ENCODE measurements around the gene SERPINB11. TPM values are rescaled to one million over a fixed set of nuclear protein-coding genes. Genes with fewer than 3 reads are reported as not detected.

Gene SERPINB11
- total RNA-seq, 1 donor from 2014 or later: 0.77 TPM

- Histone ChIP-seq H3K9me3 (no peaks in the 10 kb centered on the region), H3K4me1 (no peaks in the 10 kb centered on the region), H3K27me3 (ENCODE audit: low read depth) (no peaks in the 10 kb centered on the region), H3K27ac (no peak overlapping the region), H3K36me3 (no peaks in the 10 kb centered on the region), H3K4me3 (no peak overlapping the region)
- no peak for TF ChIP-seq CTCF (IDR thresholded peaks at IDR 0.05)
- no peak for ATAC-seq
- intact Hi-C loops (cut with DNase I): no loop called here
- no peak for DNase-seq
These were observed 5.1 kb downstream of the SERPINB11 start for GRCh38 chr18:63707816-63708215.

DNA sequence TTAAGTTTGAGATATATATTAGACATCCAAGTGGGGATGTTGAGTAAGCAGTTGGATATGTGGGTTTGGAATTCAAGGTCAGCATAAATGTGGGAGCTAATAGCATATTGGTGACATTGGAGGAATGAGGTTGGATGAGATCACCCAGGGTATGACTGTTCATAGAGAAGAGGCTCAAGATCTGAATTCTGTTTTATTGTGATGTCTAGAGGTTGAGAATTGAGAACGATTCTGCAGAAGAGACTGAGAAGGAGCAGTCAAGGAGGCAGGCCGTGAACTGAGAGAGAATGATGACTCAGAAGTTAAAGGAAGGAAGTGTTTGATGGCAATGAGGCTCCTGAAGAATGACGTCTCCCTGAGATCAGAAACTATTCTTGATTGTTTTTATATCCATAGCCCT lies 5.9 kb downstream of the SERPINB11 start:
- Histone ChIP-seq H3K4me1 (no peaks in the 10 kb centered on the region), H3K36me3 (no peaks in the 10 kb centered on the region), H3K9me3 (no peaks in the 10 kb centered on the region), H3K27ac (no peak overlapping the region), H3K27me3 (ENCODE audit: low read depth) (no peaks in the 10 kb centered on the region), H3K4me3 (no peak overlapping the region)
- TF ChIP-seq CTCF (IDR thresholded peaks at IDR 0.05): no peak
- intact Hi-C loops (cut with DNase I): no loop called here
- ATAC-seq (no peak), DNase-seq (no peak)

- no peak for TF ChIP-seq CTCF (IDR thresholded peaks at IDR 0.05)
- ATAC-seq (no peak), DNase-seq (no peak)
- intact Hi-C loops (cut with DNase I): no loop called here
- H3K4me1 ChIP-seq: no peaks in the 10 kb centered on the region
- no peak overlapping the region for H3K4me3 ChIP-seq
- H3K9me3 ChIP-seq: no peaks in the 10 kb centered on the region
- H3K27ac ChIP-seq: no peak overlapping the region
- H3K36me3 ChIP-seq: no peaks in the 10 kb centered on the region
- H3K27me3 ChIP-seq (ENCODE audit: low read depth): no peaks in the 10 kb centered on the region
These were observed 23.1 kb downstream of the SERPINB11 start for GRCh38 chr18:63725682-63726480.

DNA sequence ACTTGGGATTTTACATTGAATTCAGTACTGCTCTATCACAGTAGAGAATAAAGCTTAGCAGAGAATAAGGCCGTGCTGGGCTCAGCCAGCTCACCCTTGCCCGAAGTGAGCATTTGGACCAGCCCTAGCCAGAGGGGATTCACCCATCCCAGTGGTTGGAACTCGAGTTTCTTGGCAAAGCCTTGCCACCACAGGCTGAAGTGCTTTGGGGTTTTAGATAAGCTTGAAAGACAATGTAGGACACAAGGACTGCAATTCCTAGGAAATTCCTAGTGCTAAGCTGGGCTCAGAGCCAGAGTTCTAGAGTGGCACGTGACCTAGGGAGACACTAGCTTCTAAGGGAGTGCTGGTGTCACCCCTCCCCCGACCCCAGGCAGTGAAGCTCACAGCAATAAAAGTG lies 28.0 kb downstream of the SERPINB11 start:
- Histone ChIP-seq H3K36me3 (no peaks in the 10 kb centered on the region), H3K4me1 (no peaks in the 10 kb centered on the region), H3K27ac (no peak overlapping the region), H3K4me3 (no peak overlapping the region), H3K27me3 (ENCODE audit: low read depth) (no peaks in the 10 kb centered on the region), H3K9me3 (no peaks in the 10 kb centered on the region)
- ATAC-seq: no peak
- intact Hi-C loops (cut with DNase I): no loop called here
- DNase-seq: no peak
- no peak for TF ChIP-seq CTCF (IDR thresholded peaks at IDR 0.05)

- DNase-seq (no peak), ATAC-seq (no peak)
- no peaks in the 10 kb centered on the region for H3K27me3 ChIP-seq (ENCODE audit: low read depth)
- no peak overlapping the region for H3K4me3 ChIP-seq
- H3K36me3 ChIP-seq: no peaks in the 10 kb centered on the region
- H3K4me1 ChIP-seq: no peaks in the 10 kb centered on the region
- H3K27ac ChIP-seq: no peak overlapping the region
- TF ChIP-seq CTCF (IDR thresholded peaks at IDR 0.05): no peak
- intact Hi-C loops (cut with DNase I): no loop called here
- H3K9me3 ChIP-seq: no peaks in the 10 kb centered on the region
These were observed 28.5 kb downstream of the SERPINB11 start for GRCh38 chr18:63731215-63731614.

All from lower lobe of right lung (tissue), 2 donors.